Neuron (in vitro differentiated cells): Measurements from ENCODE around the gene PCDH8.

Experiments
- H2AFZ ChIP-seq: one replicate; pipeline ENCODE4 v1.6.1; 2013; ENCODE audit warnings: low read depth, mild to moderate bottlenecking, inconsistent platforms, low read length, moderate library complexity
- H3K27me3 ChIP-seq: one replicate; pipeline ENCODE4 v1.6.1; 2013; ENCODE audit warnings: low read length; ENCODE audit not compliant: insufficient read depth
- H3K36me3 ChIP-seq: one replicate; pipeline ENCODE4 v1.6.1; 2013; ENCODE audit warnings: low read length; ENCODE audit not compliant: insufficient read depth
- H3K4me1 ChIP-seq: one replicate; pipeline ENCODE4 v1.6.1; 2013; ENCODE audit warnings: low read length; ENCODE audit not compliant: insufficient read depth
- H3K4me3 ChIP-seq: 2 replicates; pipeline ENCODE4 v1.5.1; 2013; ENCODE audit warnings: mild to moderate bottlenecking, low read length, moderate library complexity
- H3K9me3 ChIP-seq: one replicate; pipeline ENCODE4 v1.6.1; 2013; ENCODE audit warnings: low read length

The PCDH8 gene

GRCh38 chr13:52847322-52847681 lies 1.1 kb downstream of the PCDH8 start:
- Histone ChIP-seq H3K27me3 (no peaks in the 10 kb centered on the region), H3K4me3 (peak overlapping the region; percentile 83), H3K4me1 (peaks cover 36% of the 10 kb centered on the region), H3K9me3 (peaks cover 28% of the 10 kb centered on the region), H2AFZ (no peak overlapping the region), H3K36me3 (peaks cover 47% of the 10 kb centered on the region)

DNA sequence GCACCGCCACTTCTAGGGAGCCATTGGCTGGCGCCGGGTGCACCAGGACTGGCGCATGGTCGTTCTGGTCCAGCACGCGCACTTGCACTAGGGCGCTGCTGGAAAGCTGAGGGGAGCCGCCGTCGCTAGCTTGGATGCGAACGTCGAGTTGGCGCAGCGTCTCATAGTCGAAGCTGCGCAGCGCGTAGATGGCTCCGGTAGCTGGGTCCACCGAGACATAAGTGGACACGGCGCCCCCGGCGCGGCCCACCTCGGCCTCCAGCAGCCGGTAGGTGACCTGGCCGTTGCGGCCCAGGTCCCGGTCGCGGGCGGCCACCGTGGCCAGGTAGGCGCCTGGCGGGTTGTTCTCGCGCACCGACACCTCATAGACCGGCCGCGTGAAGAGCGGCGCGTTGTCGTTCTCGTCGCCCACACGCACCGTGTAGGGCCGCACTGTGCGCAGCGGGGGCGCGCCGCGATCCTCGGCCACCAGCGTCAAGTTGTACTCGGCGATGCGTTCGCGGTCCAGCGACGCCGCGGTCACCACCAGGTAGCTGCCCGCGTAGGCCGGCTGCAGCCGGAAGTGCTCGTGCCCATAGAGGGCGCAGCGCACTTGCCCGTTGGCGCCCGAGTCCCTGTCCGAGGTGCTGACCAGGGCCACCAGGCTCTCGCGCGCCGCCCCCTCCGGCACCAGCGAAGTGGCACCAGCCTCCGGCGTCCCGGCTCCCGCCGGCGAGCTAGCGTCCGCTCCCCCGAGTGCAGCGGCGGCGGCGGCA lies 1.7 kb downstream of the PCDH8 start:
- Histone ChIP-seq H3K4me3 (peak overlapping the region; percentile 83), H3K9me3 (peaks cover 28% of the 10 kb centered on the region), H3K36me3 (peaks cover 47% of the 10 kb centered on the region), H2AFZ (no peak overlapping the region), H3K27me3 (no peaks in the 10 kb centered on the region), H3K4me1 (peaks cover 31% of the 10 kb centered on the region)

GRCh38 chr13:52845766-52846566 lies 2.5 kb downstream of the PCDH8 start:
- Histone ChIP-seq H3K9me3 (peaks cover 28% of the 10 kb centered on the region), H3K36me3 (peaks cover 47% of the 10 kb centered on the region), H3K4me3 (peak overlapping the region; percentile 83), H2AFZ (no peak overlapping the region), H3K27me3 (no peaks in the 10 kb centered on the region), H3K4me1 (peaks cover 30% of the 10 kb centered on the region)

GRCh38 chr13:52845334-52845761 lies 3.1 kb downstream of the PCDH8 start:
- H3K27me3 ChIP-seq: no peaks in the 10 kb centered on the region
- H3K4me3 ChIP-seq: peak overlapping the region; percentile 83
- H3K36me3 ChIP-seq: peaks cover 47% of the 10 kb centered on the region
- H3K4me1 ChIP-seq: peaks cover 33% of the 10 kb centered on the region
- peaks cover 28% of the 10 kb centered on the region for H3K9me3 ChIP-seq
- H2AFZ ChIP-seq: no peak overlapping the region

DNA sequence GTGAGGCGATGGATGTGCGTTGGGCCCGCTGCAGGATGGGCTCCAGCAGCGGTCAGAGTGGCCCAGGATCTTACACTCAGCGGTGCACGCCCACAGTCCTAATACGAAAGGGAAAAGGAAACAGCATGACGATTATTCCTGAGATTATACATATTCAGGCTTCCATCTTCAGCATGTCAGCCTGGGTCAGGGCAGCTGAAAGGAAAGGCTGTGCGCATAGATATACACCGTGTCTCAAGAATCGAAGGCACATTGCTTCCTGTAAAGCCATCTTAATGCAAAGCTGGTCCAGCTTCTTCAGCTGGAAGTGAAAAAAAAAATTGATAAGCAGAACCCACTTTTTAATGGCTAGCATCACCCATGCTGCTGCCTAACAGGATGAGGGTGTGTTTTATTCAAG lies 3.6 kb downstream of the PCDH8 start:
- H3K27me3 ChIP-seq: no peaks in the 10 kb centered on the region
- peak overlapping the region; percentile 83 for H3K4me3 ChIP-seq
- H3K36me3 ChIP-seq: peaks cover 47% of the 10 kb centered on the region

DNA sequence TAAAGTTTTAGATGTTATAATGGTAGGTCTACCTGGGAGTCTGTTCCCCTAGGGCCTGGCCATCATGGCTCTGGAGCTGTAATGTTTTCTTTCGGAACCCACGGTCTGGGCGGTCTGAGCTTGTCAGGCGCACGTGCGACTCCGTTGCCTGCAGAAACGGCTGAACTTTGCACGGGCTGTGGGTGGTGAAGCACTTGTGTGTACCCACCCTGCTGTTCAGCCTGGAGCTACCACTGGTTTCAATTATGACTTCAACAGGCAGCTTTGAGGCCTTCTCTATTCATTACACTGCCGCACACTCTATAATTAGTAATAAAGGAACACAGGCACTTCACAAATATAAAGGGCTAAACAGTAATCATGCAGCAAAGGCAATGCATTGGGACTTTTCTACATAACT lies 6.0 kb downstream of the PCDH8 start:
- peaks cover 16% of the 10 kb centered on the region for H3K4me1 ChIP-seq
- peaks cover 28% of the 10 kb centered on the region for H3K9me3 ChIP-seq
- no peak overlapping the region for H2AFZ ChIP-seq
- H3K27me3 ChIP-seq: no peaks in the 10 kb centered on the region
- H3K4me3 ChIP-seq: no peak overlapping the region
- H3K36me3 ChIP-seq: peaks cover 46% of the 10 kb centered on the region

More for the DNA sequence above, 3.6 kb downstream of the PCDH8 start:
- H3K4me1 ChIP-seq: peaks cover 27% of the 10 kb centered on the region
- H2AFZ ChIP-seq: no peak overlapping the region
- peaks cover 28% of the 10 kb centered on the region for H3K9me3 ChIP-seq

GRCh38 chr13:52840066-52840465 lies 8.4 kb downstream of the PCDH8 start:
- Histone ChIP-seq H3K4me3 (no peak overlapping the region), H3K4me1 (peaks cover 20% of the 10 kb centered on the region), H2AFZ (no peak overlapping the region), H3K36me3 (peaks cover 23% of the 10 kb centered on the region), H3K9me3 (peaks cover 9% of the 10 kb centered on the region), H3K27me3 (no peaks in the 10 kb centered on the region)

GRCh38 chr13:52838433-52839107 lies 9.9 kb downstream of the PCDH8 start:
- peaks cover 23% of the 10 kb centered on the region for H3K4me1 ChIP-seq
- H3K4me3 ChIP-seq: no peak overlapping the region
- H3K9me3 ChIP-seq: no peaks in the 10 kb centered on the region
- no peak overlapping the region for H2AFZ ChIP-seq
- H3K36me3 ChIP-seq: peaks cover 8% of the 10 kb centered on the region
- no peaks in the 10 kb centered on the region for H3K27me3 ChIP-seq

GRCh38 chr13:52837850-52838249 lies 10.6 kb downstream of the PCDH8 start:
- H3K9me3 ChIP-seq: no peaks in the 10 kb centered on the region
- H3K27me3 ChIP-seq: no peaks in the 10 kb centered on the region
- H3K36me3 ChIP-seq: peaks cover under 1% of the 10 kb centered on the region
- H2AFZ ChIP-seq: no peak overlapping the region
- no peak overlapping the region for H3K4me3 ChIP-seq
- H3K4me1 ChIP-seq: peaks cover 30% of the 10 kb centered on the region

GRCh38 chr13:52835071-52835839 lies 13.2 kb downstream of the PCDH8 start:
- Histone ChIP-seq H3K27me3 (no peaks in the 10 kb centered on the region), H3K9me3 (no peaks in the 10 kb centered on the region), H2AFZ (no peak overlapping the region), H3K36me3 (no peaks in the 10 kb centered on the region), H3K4me1 (peaks cover 35% of the 10 kb centered on the region), H3K4me3 (no peak overlapping the region)

DNA sequence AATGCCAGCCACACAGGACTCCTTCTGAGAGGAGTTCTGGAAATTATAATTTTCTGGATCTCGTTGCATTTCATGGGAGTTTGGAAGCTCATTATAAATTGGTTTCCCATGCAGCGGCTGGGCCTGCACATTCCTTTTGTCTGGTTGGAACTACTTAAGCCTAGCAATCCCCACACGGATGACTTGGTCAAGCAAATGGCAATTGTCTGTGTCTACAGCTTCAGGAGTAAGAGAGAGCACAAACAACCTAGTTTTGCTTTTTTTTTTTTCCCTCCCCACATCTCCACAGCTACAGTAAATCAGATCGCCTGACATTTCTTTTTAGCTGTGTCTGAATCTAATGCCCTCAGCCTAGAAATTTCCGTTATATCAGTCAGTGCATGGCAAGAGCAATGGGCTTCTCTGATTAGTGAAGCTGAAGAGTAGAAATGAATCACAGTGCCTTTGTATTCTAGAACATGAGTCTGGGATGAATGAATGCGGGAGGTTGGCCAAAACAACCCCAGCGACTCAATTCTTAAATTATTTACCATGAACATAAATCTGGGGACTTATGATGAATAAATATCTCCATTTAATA lies 15.1 kb downstream of the PCDH8 start:
- H3K27me3 ChIP-seq: no peaks in the 10 kb centered on the region
- no peak overlapping the region for H3K4me3 ChIP-seq
- no peaks in the 10 kb centered on the region for H3K36me3 ChIP-seq
- no peaks in the 10 kb centered on the region for H3K9me3 ChIP-seq
- peak overlapping the region; percentile 65 for H2AFZ ChIP-seq
- peaks cover 35% of the 10 kb centered on the region for H3K4me1 ChIP-seq

DNA sequence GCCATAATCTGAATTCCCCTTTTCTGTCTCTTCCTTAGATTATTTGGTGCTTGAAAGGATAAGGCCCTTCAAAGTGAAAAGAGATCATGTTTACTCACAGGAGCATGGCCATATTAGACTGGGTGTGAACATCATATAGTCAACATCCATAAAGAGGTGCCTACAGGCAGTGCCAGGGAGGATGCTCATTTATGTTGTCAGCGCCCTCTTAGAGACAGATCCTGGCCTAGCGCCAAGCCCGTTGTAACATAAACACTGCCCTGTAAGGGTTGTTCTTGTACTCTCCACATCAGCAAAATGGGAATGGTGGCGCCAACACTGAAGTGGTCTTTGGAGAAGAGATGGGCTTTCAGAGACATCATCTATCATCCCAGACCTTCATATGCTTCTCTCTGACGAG lies 16.1 kb downstream of the PCDH8 start:
- H3K36me3 ChIP-seq: no peaks in the 10 kb centered on the region
- H3K4me3 ChIP-seq: no peak overlapping the region
- H3K9me3 ChIP-seq: no peaks in the 10 kb centered on the region
- H2AFZ ChIP-seq: no peak overlapping the region
- peaks cover 35% of the 10 kb centered on the region for H3K4me1 ChIP-seq
- no peaks in the 10 kb centered on the region for H3K27me3 ChIP-seq
